Panc1 (cell line): ENCODE measurements around the gene GON4L. TPM values are rescaled to one million over a fixed set of nuclear protein-coding genes. Genes with fewer than 3 reads are reported as not detected.
"Not testable (repeated sequence)": the region's sequence is repeated elsewhere in the genome, so short reads cannot be mapped to it uniquely, and the experiment has no call there.

Experiments used
- ATAC-seq: fragments of 200-7000 bp; cut with Tn5 transposase; 2 replicates; pipeline ENCODE4 v1.9.1; 2020; ENCODE audit warnings: mild to moderate bottlenecking, moderate library complexity
- BruUV-seq: library from RNA; stranded (reverse); fragments of 400-500 nt; replicated peaks from 2 replicates; lab custom pipeline; 2021; lab: Mats Ljungman, UMichigan
- CTCF ChIA-PET: fragments of 300-600 bp; sonication (Branson Sonifier 250); formaldehyde crosslinking; loops from one replicate; lab custom pipeline; 2022; ENCODE audit warnings: antibody characterized with exemption; lab: Charles Lee
- POLR2A ChIA-PET: fragments of 300-600 bp; sonication (Branson Sonifier 250); formaldehyde crosslinking; loops from one replicate; lab custom pipeline; 2022; ENCODE audit warnings: antibody characterized with exemption; lab: Charles Lee
- DNase-seq: peaks from one replicate; pipeline ENCODE4 v3.0.0-alpha.2; 2010; ENCODE audit warnings: low read depth, low spot score
- H3K27ac ChIP-seq: 2 replicates; pipeline ENCODE4 v1.5.1; 2011; ENCODE audit warnings: mild to moderate bottlenecking, low read length, inconsistent platforms
- H3K27me3 ChIP-seq: fragments of 200-500 bp; sonication (Bioruptor generic); 2 replicates; pipeline ENCODE4 v1.6.0; 2014; ENCODE audit warnings: low read length, inconsistent platforms; ENCODE audit not compliant: control insufficient read depth, insufficient read depth
- H3K36me3 ChIP-seq: fragments of 200-500 bp; sonication (Bioruptor generic); 2 replicates; pipeline ENCODE4 v1.5.1; 2014; ENCODE audit warnings: inconsistent platforms, mild to moderate bottlenecking, low read length, moderate library complexity; ENCODE audit not compliant: control insufficient read depth, insufficient read depth
- H3K4me1 ChIP-seq: 2 replicates; pipeline ENCODE4 v1.5.1; 2011; ENCODE audit warnings: inconsistent platforms, mild to moderate bottlenecking, low read length, moderate library complexity; ENCODE audit not compliant: control insufficient read depth, insufficient read depth
- H3K4me3 ChIP-seq, 2 experiments: 2 replicates each; pipeline ENCODE4 v1.5.1; 2011 to 2012; ENCODE audit warnings: low read depth in 2 of 2, low read length in 2 of 2, mild to moderate bottlenecking in 2 of 2, inconsistent platforms in 1 of 2, moderate library complexity in 1 of 2
- H3K9me3 ChIP-seq: fragments of 200-500 bp; sonication (Bioruptor generic); 2 replicates; pipeline ENCODE4 v1.5.1; 2014; ENCODE audit warnings: low read depth, mild to moderate bottlenecking, inconsistent platforms, low read length, moderate library complexity; ENCODE audit not compliant: control insufficient read depth, insufficient read depth
- CTCF ChIP-seq: fragments of 450-650 bp; IDR thresholded peaks from 2 replicates; pipeline ENCODE4 v1.5.1; 2017; ENCODE audit warnings: mild to moderate bottlenecking
- POLR2AphosphoS5 ChIP-seq: IDR thresholded peaks from 2 replicates; pipeline ENCODE4 v1.6.1; 2012; ENCODE audit warnings: mild to moderate bottlenecking, low read depth, low read length, moderate library complexity
- REST ChIP-seq, 2 experiments: IDR thresholded peaks; 2 replicates each; pipeline ENCODE4 v1.6.1; 2011 to 2012; ENCODE audit warnings: low read depth in 2 of 2, control low read depth in 1 of 2, low read length in 1 of 2, mild to moderate bottlenecking in 1 of 2, moderate library complexity in 1 of 2; ENCODE audit not compliant: insufficient read depth in 1 of 2
- SIN3A ChIP-seq: IDR thresholded peaks from 2 replicates; pipeline ENCODE4 v1.6.1; 2012; ENCODE audit warnings: low read depth, mild to moderate bottlenecking, low read length, moderate library complexity, borderline replicate concordance; ENCODE audit not compliant: insufficient read depth
- TCF7L2 ChIP-seq: IDR thresholded peaks from 2 replicates; pipeline ENCODE4 v1.6.1; 2011; ENCODE audit warnings: mild to moderate bottlenecking, low read depth, low read length, inconsistent platforms
- in situ Hi-C: cut with HindIII; loops from 2 replicates; pipeline ENCODE4 v1.10.0; 2016; ENCODE audit warnings: low sequenced_read_pairs, low pct_unique_long_range_greater_than_20kb
- intact Hi-C: fragments of 100-400 bp; cut with micrococcal nuclease; formaldehyde crosslinking; loops from one replicate; pipeline ENCODE4 v1.10.0; 2022; ENCODE audit not compliant: unreplicated experiment
- total RNA-seq: library from RNA; stranded (reverse); gene quantifications from one replicate; pipeline ENCODE4 v1.2.1, GENCODE V29; 2021; ENCODE audit not compliant: unreplicated experiment

GON4L gene
- total RNA-seq, 1 experiment from 2014 or later: 47.6 TPM

GRCh38 chr1:155840386-155840785, 16.6 kb downstream of the GON4L start:
- in situ Hi-C loops: no loop called here
- H3K4me3 ChIP-seq: no peak overlapping the region
- intact Hi-C loops: no loop called here
- POLR2A ChIA-PET: no interaction called here
- H3K4me1 ChIP-seq: no peaks in the 10 kb centered on the region
- H3K9me3 ChIP-seq: no peaks in the 10 kb centered on the region
- ATAC-seq (no peak), DNase-seq (no peak)
- CTCF ChIA-PET: no interaction called here
- H3K27ac ChIP-seq: no peak overlapping the region
- H3K27me3 ChIP-seq: no peaks in the 10 kb centered on the region
- TF ChIP-seq CTCF: no peak
- TF ChIP-seq SIN3A: no peak
- no peak for TF ChIP-seq TCF7L2
- TF ChIP-seq POLR2AphosphoS5: no peak
- no peak for TF ChIP-seq REST (IDR thresholded peaks at IDR 0.05; ENCODE audit: insufficient read depth in 1 of 2, low read depth in 2 of 2, low read length in 1 of 2)
- BruUV-seq: no TSS peak
- H3K36me3 ChIP-seq: no peaks in the 10 kb centered on the region

- H3K4me1 ChIP-seq: peaks cover 3% of the 10 kb centered on the region
- no peak for ATAC-seq
- no peaks in the 10 kb centered on the region for H3K27me3 ChIP-seq
- CTCF ChIA-PET: no interaction called here
- no peak overlapping the region for H3K4me3 ChIP-seq
- H3K9me3 ChIP-seq: no peaks in the 10 kb centered on the region
- no peaks in the 10 kb centered on the region for H3K36me3 ChIP-seq
- intact Hi-C loops: no loop called here
- no peak overlapping the region for H3K27ac ChIP-seq
- in situ Hi-C loops: no loop called here
- POLR2A ChIA-PET: no interaction called here
- no TSS peak for BruUV-seq
- TF ChIP-seq POLR2AphosphoS5: no peak
- no peak for TF ChIP-seq TCF7L2
- TF ChIP-seq SIN3A: no peak
- no peak for TF ChIP-seq REST (IDR thresholded peaks at IDR 0.05; ENCODE audit: insufficient read depth in 1 of 2, low read depth in 2 of 2, low read length in 1 of 2)
- no peak for DNase-seq
Observed at GRCh38 chr1:155835548-155835947, 21.5 kb downstream of the GON4L start.

GRCh38 chr1:155834927-155835399, 22.1 kb downstream of the GON4L start:
- H3K4me3 ChIP-seq, POLR2A ChIA-PET, ATAC-seq, intact Hi-C loops, H3K36me3 ChIP-seq, in situ Hi-C loops, DNase-seq, H3K9me3 ChIP-seq, H3K27me3 ChIP-seq, H3K4me1 ChIP-seq, H3K27ac ChIP-seq, BruUV-seq, CTCF ChIA-PET: not testable (repeated sequence)
